HG02610 (cell line): Measurements from ENCODE around the gene MAPK8IP2.
A peak's percentile ranks its signal among the peaks of the same experiment; 100 is the strongest.

Source experiments
- ATAC-seq: cut with Tn5 transposase; IDR thresholded peaks from one replicate; pipeline ENCODE4 v1.9.1; 2021; ENCODE audit warnings: mild to moderate bottlenecking, moderate library complexity; ENCODE audit not compliant: unreplicated experiment

Gene MAPK8IP2

GRCh38 chr22:50574383-50574755 is 26.2 kb upstream of the MAPK8IP2 start:
- ATAC-seq, result no peak

GRCh38 chr22:50575426-50575941 is 25.1 kb upstream of the MAPK8IP2 start:
- no peak for ATAC-seq

- ATAC-seq, result no peak
These were observed 24.5 kb upstream of the MAPK8IP2 start for GRCh38 chr22:50576070-50576469.

GRCh38 chr22:50576806-50577696 is 23.5 kb upstream of the MAPK8IP2 start:
- no peak for ATAC-seq

GRCh38 chr22:50577697-50577986 is 23.0 kb upstream of the MAPK8IP2 start:
- no peak for ATAC-seq

- no peak for ATAC-seq
These were observed 22.4 kb upstream of the MAPK8IP2 start, which contains the start of gene CPT1B for GRCh38 chr22:50577987-50578775. Gene CPT1B, minus strand, starts transcription at chr22:50578427. Its CDS starts 512 bp downstream, at chr22:50577915.

- no peak for ATAC-seq
These were observed 21.8 kb upstream of the MAPK8IP2 start for GRCh38 chr22:50578776-50579310.

- ATAC-seq, result no peak
These were observed 20.8 kb upstream of the MAPK8IP2 start for GRCh38 chr22:50579752-50580151.

- no peak for ATAC-seq
These were observed 19.3 kb upstream of the MAPK8IP2 start for GRCh38 chr22:50581031-50581949.

- peak; percentile 7 for ATAC-seq
These were observed 18.6 kb upstream of the MAPK8IP2 start for GRCh38 chr22:50581950-50582492.

GRCh38 chr22:50582493-50583293 is 17.9 kb upstream of the MAPK8IP2 start, which contains the start of gene CHKB:
Gene CHKB, minus strand, starts transcription at chr22:50582849. Its CDS starts 68 bp downstream, at chr22:50582781.
- ATAC-seq, result peak; percentile 89

GRCh38 chr22:50583294-50583861 is 17.2 kb upstream of the MAPK8IP2 start:
- peak; percentile 27 for ATAC-seq

- no peak for ATAC-seq
These were observed 16.2 kb upstream of the MAPK8IP2 start for GRCh38 chr22:50584106-50585096.

- no peak for ATAC-seq
These were observed 15.4 kb upstream of the MAPK8IP2 start for GRCh38 chr22:50585238-50585637.

GRCh38 chr22:50585781-50586180 is 14.8 kb upstream of the MAPK8IP2 start:
- no peak for ATAC-seq

GRCh38 chr22:50586416-50586815 is 14.2 kb upstream of the MAPK8IP2 start:
- no peak for ATAC-seq

GRCh38 chr22:50587407-50587806 is 13.2 kb upstream of the MAPK8IP2 start:
- ATAC-seq, result no peak

- no peak for ATAC-seq
These were observed 5.4 kb upstream of the MAPK8IP2 start for GRCh38 chr22:50595189-50595588.
